ENCODE data around the gene DIS3L2. TPM values are rescaled to one million over a fixed set of nuclear protein-coding genes. Genes with fewer than 3 reads are reported as not detected.

The DIS3L2 gene
- total and polyA plus RNA-seq, 8 donors, result 25.2 to 43.4 (median 36.3) TPM

DNA sequence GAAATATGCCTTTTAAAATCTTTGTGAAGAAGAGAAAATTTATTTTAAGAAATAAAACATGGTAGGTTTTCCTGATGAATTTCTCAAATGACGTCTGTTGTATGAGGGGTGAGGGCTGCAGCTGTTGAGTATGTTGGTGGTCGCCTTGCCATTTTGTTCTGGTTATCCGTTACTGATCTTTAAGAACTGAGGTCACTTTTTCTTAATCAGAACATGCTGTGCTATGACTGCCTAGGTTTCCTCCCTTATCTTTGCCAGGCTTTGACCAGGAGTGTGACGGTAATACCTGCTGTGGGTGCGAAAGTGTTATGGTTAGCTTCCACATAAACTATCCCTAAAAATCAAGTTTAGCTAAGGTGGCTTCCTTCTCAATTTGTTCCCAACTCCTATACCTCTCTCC is 176.9 kb downstream of the DIS3L2 start:
- TF ChIP-seq, protein P1, sequence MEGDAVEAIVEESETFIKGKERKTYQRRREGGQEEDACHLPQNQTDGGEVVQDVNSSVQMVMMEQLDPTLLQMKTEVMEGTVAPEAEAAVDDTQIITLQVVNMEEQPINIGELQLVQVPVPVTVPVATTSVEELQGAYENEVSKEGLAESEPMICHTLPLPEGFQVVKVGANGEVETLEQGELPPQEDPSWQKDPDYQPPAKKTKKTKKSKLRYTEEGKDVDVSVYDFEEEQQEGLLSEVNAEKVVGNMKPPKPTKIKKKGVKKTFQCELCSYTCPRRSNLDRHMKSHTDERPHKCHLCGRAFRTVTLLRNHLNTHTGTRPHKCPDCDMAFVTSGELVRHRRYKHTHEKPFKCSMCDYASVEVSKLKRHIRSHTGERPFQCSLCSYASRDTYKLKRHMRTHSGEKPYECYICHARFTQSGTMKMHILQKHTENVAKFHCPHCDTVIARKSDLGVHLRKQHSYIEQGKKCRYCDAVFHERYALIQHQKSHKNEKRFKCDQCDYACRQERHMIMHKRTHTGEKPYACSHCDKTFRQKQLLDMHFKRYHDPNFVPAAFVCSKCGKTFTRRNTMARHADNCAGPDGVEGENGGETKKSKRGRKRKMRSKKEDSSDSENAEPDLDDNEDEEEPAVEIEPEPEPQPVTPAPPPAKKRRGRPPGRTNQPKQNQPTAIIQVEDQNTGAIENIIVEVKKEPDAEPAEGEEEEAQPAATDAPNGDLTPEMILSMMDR (IDR thresholded peaks at IDR 0.05), result no peak
- H3K36me3 ChIP-seq, result peaks cover 0 to 9% of the 10 kb centered on the region in 2 donors
- no peaks in the 10 kb centered on the region for H3K9me3 ChIP-seq
- H3K27me3 ChIP-seq, result no peaks in the 10 kb centered on the region
- no peak for DNase-seq
- no peak for ATAC-seq
- intact Hi-C loops (cut with DNase I), result loop anchor here in 1 of 2 donors (5.0 kb wide), 1 partner anchor 211 kb away; the partner anchor contains the start of gene NPPC
- no peak overlapping the region for H3K27ac ChIP-seq
- H3K4me1 ChIP-seq, result no peaks in the 10 kb centered on the region
- no peak overlapping the region for H3K4me3 ChIP-seq

- H3K36me3 ChIP-seq, result peaks cover 0 to 9% of the 10 kb centered on the region in 2 donors
- no peaks in the 10 kb centered on the region for H3K9me3 ChIP-seq
- DNase-seq, result no peak
- intact Hi-C loops (cut with DNase I), result loop anchor here in 1 of 2 donors (5.0 kb wide), 1 partner anchor 212 kb away; the partner anchor contains the start of gene NPPC
- H3K27ac ChIP-seq, result no peak overlapping the region
- no peak overlapping the region for H3K4me3 ChIP-seq
- TF ChIP-seq, protein P1 (IDR thresholded peaks at IDR 0.05), result no peak
- ATAC-seq, result no peak
- H3K4me1 ChIP-seq, result no peaks in the 10 kb centered on the region
- no peaks in the 10 kb centered on the region for H3K27me3 ChIP-seq
Observed at GRCh38 chr2:232139171-232139594, 177.7 kb downstream of the DIS3L2 start.

- no peaks in the 10 kb centered on the region for H3K9me3 ChIP-seq
- H3K4me3 ChIP-seq, result no peak overlapping the region
- peaks cover 0 to 15% of the 10 kb centered on the region in 2 donors for H3K36me3 ChIP-seq
- DNase-seq, result no peak
- no peaks in the 10 kb centered on the region for H3K4me1 ChIP-seq
- intact Hi-C loops (cut with DNase I), result loop anchor here in 1 of 2 donors (5.0 kb wide), 1 partner anchor 213 kb away; the partner anchor contains the start of gene NPPC
- no peak overlapping the region for H3K27ac ChIP-seq
- TF ChIP-seq, protein P1 (IDR thresholded peaks at IDR 0.05), result no peak
- H3K27me3 ChIP-seq, result no peaks in the 10 kb centered on the region
- no peak for ATAC-seq
Observed at GRCh38 chr2:232139786-232140562, 178.5 kb downstream of the DIS3L2 start.

DNA sequence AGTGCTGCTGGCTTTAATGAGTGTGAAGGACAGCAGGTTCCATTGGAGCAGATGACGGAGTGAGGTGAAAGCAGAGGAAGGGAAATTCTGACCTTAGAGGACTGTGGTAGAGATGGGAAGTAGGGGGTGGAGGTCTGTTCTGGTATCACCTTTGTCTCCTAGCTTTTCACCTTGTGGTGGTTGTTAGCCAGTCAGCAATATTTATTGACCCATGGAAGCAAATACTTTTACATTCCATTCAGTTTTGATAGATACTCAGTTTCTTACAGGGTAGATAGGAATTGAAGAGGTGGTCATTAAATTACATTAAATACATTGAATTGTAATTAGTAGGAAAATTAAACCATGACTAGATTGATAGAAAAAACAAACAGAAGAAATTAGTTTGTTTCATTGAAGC is 180.1 kb downstream of the DIS3L2 start:
- TF ChIP-seq, protein P1 (IDR thresholded peaks at IDR 0.05), result no peak
- Histone ChIP-seq H3K36me3 (peaks cover 0 to 12% of the 10 kb centered on the region in 2 donors), H3K27ac (no peak overlapping the region), H3K4me3 (no peak overlapping the region), H3K9me3 (no peaks in the 10 kb centered on the region), H3K27me3 (no peaks in the 10 kb centered on the region), H3K4me1 (no peaks in the 10 kb centered on the region)
- DNase-seq (no peak), ATAC-seq (no peak)
- intact Hi-C loops (cut with DNase I), result no loop called here

- DNase-seq, result peak in 1 of 4 donors; percentile 43
- ATAC-seq, result peak; percentile 78
Observed at GRCh38 chr2:232142049-232142448, 180.5 kb downstream of the DIS3L2 start.

More at GRCh38 chr2:232142049-232142448, 180.5 kb downstream of the DIS3L2 start:
- TF ChIP-seq, protein P1 (IDR thresholded peaks at IDR 0.05), result peak; percentile 30 to 46
- Histone ChIP-seq H3K36me3 (peaks cover 0 to 7% of the 10 kb centered on the region in 2 donors), H3K27ac (no peak overlapping the region), H3K9me3 (no peaks in the 10 kb centered on the region), H3K27me3 (no peaks in the 10 kb centered on the region), H3K4me1 (no peaks in the 10 kb centered on the region), H3K4me3 (no peak overlapping the region)
- intact Hi-C loops (cut with DNase I), result no loop called here
